HepG2 (cell line): ENCODE data around the gene RIMBP2. TPM values are rescaled to one million over a fixed set of nuclear protein-coding genes. Genes with fewer than 3 reads are reported as not detected.

Experiments used
- ATAC-seq: fragments of 200-7000 bp; cut with Tn5 transposase; 3 replicates; pipeline ENCODE4 v1.9.1; 2020; ENCODE audit warnings: mild to moderate bottlenecking, moderate library complexity
- BruUV-seq: library from RNA; stranded (reverse); fragments of 400-500 nt; replicated peaks from 2 replicates; lab custom pipeline; 2021; lab: Mats Ljungman, UMichigan
- CTCF ChIA-PET: fragments of 300-600 bp; formaldehyde crosslinking; extraction: SDS; loops from one replicate; lab custom pipeline; 2021; ENCODE audit warnings: low total read pairs, inconsistent platforms, low intra/inter-chr PET ratio; lab: Yijun Ruan, JAX
- POLR2A ChIA-PET: fragments of 350-600 bp; sonication (Branson Sonifier 250); formaldehyde crosslinking; loops from one replicate; lab custom pipeline; 2020; ENCODE audit warnings: antibody characterized with exemption, inconsistent platforms; lab: Yijun Ruan, JAX
- DNase-seq: peaks from one replicate; pipeline ENCODE4 v3.0.0-alpha.2; 2015; ENCODE audit warnings: low spot score
- FAIRE-seq: peaks from 3 replicates; lab custom pipeline; 2011; peaks lifted over from hg19 to GRCh38; lab: Jason Lieb, UNC
- H2AFZ ChIP-seq: one replicate; pipeline ENCODE4 v1.6.1; 2011; ENCODE audit warnings: low read length, inconsistent platforms
- H3K27ac ChIP-seq: fragments of 300-600 bp; 3 replicates; pipeline ENCODE4 v1.8.0; 2011; ENCODE audit warnings: mixed run types, mild to moderate bottlenecking, mixed read lengths, low read length, inconsistent platforms; ENCODE audit not compliant: insufficient read depth; ENCODE audit errors: extremely low read length
- H3K27me3 ChIP-seq, 2 experiments: fragments of 200-600 bp in 1 of 2; 2 replicates in 1 of 2; 3 replicates in 1 of 2; pipeline versions ENCODE4 v1.6.0 to v1.8.0; 2011; ENCODE audit warnings: low read length in 2 of 2, mild to moderate bottlenecking in 2 of 2, moderate library complexity in 2 of 2, inconsistent platforms in 1 of 2; ENCODE audit not compliant: insufficient read depth in 2 of 2, control insufficient read depth in 1 of 2
- H3K36me3 ChIP-seq, 2 experiments: fragments of 200-600 bp in 1 of 2; replicated peaks in 1 of 2; 2 replicates in 1 of 2; 3 replicates in 1 of 2; pipeline versions ENCODE4 v1.5.1 to v1.8.0; 2011; ENCODE audit warnings: low read length in 2 of 2, inconsistent platforms in 1 of 2; ENCODE audit not compliant: insufficient read depth in 2 of 2, control insufficient read depth in 1 of 2
- H3K4me1 ChIP-seq: 2 replicates; pipeline ENCODE4 v1.5.1; 2012; ENCODE audit warnings: low read length, inconsistent platforms; ENCODE audit not compliant: insufficient read depth
- H3K4me2 ChIP-seq: 2 replicates; pipeline ENCODE4 v1.6.0; 2011; ENCODE audit warnings: low read depth, low read length, inconsistent platforms
- H3K4me3 ChIP-seq, 3 experiments: fragments of 200-600 bp in 1 of 3; sonication (generic), shearing (Covaris generic) in 1 of 3; replicated peaks in 1 of 3; 2 replicates each; pipeline ENCODE4 v1.5.1; 2011 to 2016; ENCODE audit warnings: low read length in 3 of 3, inconsistent platforms in 2 of 3, low read depth in 2 of 3, mild to moderate bottlenecking in 2 of 3, control low read depth in 1 of 3, mixed read lengths in 1 of 3; ENCODE audit not compliant: insufficient read depth in 1 of 3
- H3K79me2 ChIP-seq: one replicate; pipeline ENCODE4 v1.6.1; 2011; ENCODE audit warnings: low read length, inconsistent platforms; ENCODE audit not compliant: insufficient read depth
- H3K9ac ChIP-seq: 2 replicates; pipeline ENCODE4 v1.6.0; 2011; ENCODE audit warnings: mild to moderate bottlenecking, low read depth, low read length, inconsistent platforms; ENCODE audit not compliant: insufficient read depth
- H3K9me3 ChIP-seq: 2 replicates; pipeline ENCODE4 v1.5.1; 2012; ENCODE audit warnings: mild to moderate bottlenecking, low read length
- H4K20me1 ChIP-seq: 2 replicates; pipeline ENCODE4 v1.6.0; 2011; ENCODE audit warnings: inconsistent platforms, mild to moderate bottlenecking, low read length, moderate library complexity; ENCODE audit not compliant: insufficient read depth
- DR1 ChIP-seq: sonication (generic); formaldehyde crosslinking; IDR thresholded peaks from 2 replicates; pipeline ENCODE4 v1.8.0; 2021; ENCODE audit warnings: mild to moderate bottlenecking, missing genetic modification reagents, inconsistent platforms
- FOXM1 ChIP-seq: sonication (generic); formaldehyde crosslinking; IDR thresholded peaks from 2 replicates; pipeline ENCODE4 v1.5.0; 2020; ENCODE audit warnings: missing genetic modification reagents
- FOXP1 ChIP-seq, 2 experiments: fragments of 450-650 bp in 1 of 2; IDR thresholded peaks; 2 replicates each; pipeline ENCODE4 v1.6.1; 2017 to 2018; ENCODE audit warnings: antibody characterized with exemption in 1 of 2
- HOXA5 ChIP-seq: sonication (generic); formaldehyde crosslinking; IDR thresholded peaks from 2 replicates; pipeline ENCODE4 v1.4.0; 2020; ENCODE audit warnings: missing genetic modification reagents
- JDP2 ChIP-seq: sonication (generic); formaldehyde crosslinking; IDR thresholded peaks from 2 replicates; pipeline ENCODE4 v1.8.1; 2022; ENCODE audit warnings: missing genetic modification reagents, borderline replicate concordance
- KLF15 ChIP-seq: sonication (generic); formaldehyde crosslinking; IDR thresholded peaks from 2 replicates; pipeline ENCODE4 v1.8.1; 2023; ENCODE audit warnings: borderline replicate concordance, mild to moderate bottlenecking, inconsistent platforms, missing genetic modification reagents, mixed read lengths
- LCORL ChIP-seq, 2 experiments: fragments of 450-650 bp in 1 of 2; sonication (generic) in 1 of 2; formaldehyde crosslinking in 1 of 2; IDR thresholded peaks; 2 replicates each; pipeline versions ENCODE4 v1.5.0 to v1.6.1; 2017 to 2020; ENCODE audit warnings: antibody characterized with exemption in 1 of 2, missing genetic modification reagents in 1 of 2
- MXI1 ChIP-seq: IDR thresholded peaks from 3 replicates; pipeline ENCODE4 v1.6.1; 2012; ENCODE audit warnings: low read depth, low read length, inconsistent platforms, borderline replicate concordance
- NFYB ChIP-seq: sonication (generic); formaldehyde crosslinking; IDR thresholded peaks from 2 replicates; pipeline ENCODE4 v1.4.0; 2020; ENCODE audit warnings: missing genetic modification reagents
- NFYC ChIP-seq: IDR thresholded peaks from 2 replicates; pipeline ENCODE4 v1.6.1; 2016; ENCODE audit warnings: missing genetic modification reagents, missing compliant biosample characterization
- NR3C1 ChIP-seq: sonication (generic); formaldehyde crosslinking; IDR thresholded peaks from 2 replicates; pipeline ENCODE4 v1.4.0; 2020; ENCODE audit warnings: missing genetic modification reagents
- PAWR ChIP-seq: sonication (generic); formaldehyde crosslinking; IDR thresholded peaks from 2 replicates; pipeline ENCODE4 v1.4.0; 2020; ENCODE audit warnings: missing genetic modification reagents, mild to moderate bottlenecking, borderline replicate concordance
- PLRG1 ChIP-seq: fragments of 450-650 bp; conservative IDR thresholded peaks from 2 replicates; pipeline ENCODE4 v1.6.1; 2016
- SRSF1 ChIP-seq: fragments of 200-400 bp; formaldehyde crosslinking; optimal IDR thresholded peaks from 2 replicates; pipeline ENCODE3; 2017; ENCODE audit warnings: mild to moderate bottlenecking, low read depth, low read length, moderate library complexity
- SSRP1 ChIP-seq: IDR thresholded peaks from 2 replicates; pipeline ENCODE4 v1.6.1; 2016; ENCODE audit warnings: control low read depth
- TEAD3 ChIP-seq: optimal IDR thresholded peaks from 2 replicates; pipeline ENCODE3; 2016; ENCODE audit warnings: borderline replicate concordance
- ZBTB20 ChIP-seq: sonication (generic); formaldehyde crosslinking; IDR thresholded peaks from 2 replicates; pipeline ENCODE4 v1.8.1; 2023; ENCODE audit warnings: missing genetic modification reagents, low read depth, mild to moderate bottlenecking, borderline replicate concordance
- ZFP1 ChIP-seq: IDR thresholded peaks from 2 replicates; pipeline ENCODE4 v1.6.1; 2016
- ZNF749 ChIP-seq: sonication (generic); formaldehyde crosslinking; IDR thresholded peaks from 2 replicates; pipeline ENCODE4 v1.8.0; 2022; ENCODE audit warnings: mild to moderate bottlenecking, missing genetic modification reagents, moderate library complexity, borderline replicate concordance
- WGBS: methylation state at CpG from one replicate; pipeline ENCODE4 v1.1.6; 2017; ENCODE audit warnings: low lambda C conversion rate; 5-methylcytosine and 5-hydroxymethylcytosine counted together
- in situ Hi-C: cut with HindIII; loops from 2 replicates; pipeline ENCODE4 v1.10.0; 2017; ENCODE audit warnings: low pct_unique_long_range_greater_than_20kb; ENCODE audit not compliant: extremely low pct_ligation_motif_present
- intact Hi-C: fragments of 100-400 bp; cut with micrococcal nuclease; formaldehyde crosslinking; loops from one replicate; pipeline ENCODE4 v1.10.0; 2022; ENCODE audit not compliant: unreplicated experiment
- polyA plus RNA-seq, 8 experiments: library from polyadenylated mRNA; depleted of rRNA in 3 of 8; stranded (reverse) in 7 of 8; unstranded in 1 of 8; fragments of >200 nt; fragmentation: Illumina TruSeq in 4 of 8; extraction: Trizol in 4 of 8; gene quantifications; 2 replicates each; pipeline versions ENCODE4 v1.2.1 to v1.2.3, GENCODE V29; 2011 to 2016; ENCODE audit warnings: low read depth in 4 of 8, missing spikeins in 1 of 8, mixed read lengths in 1 of 8; ENCODE audit not compliant: insufficient read depth in 1 of 8
- total RNA-seq, 5 experiments: library from RNA; depleted of rRNA; stranded (reverse); fragments of >200 nt; fragmentation: Illumina TruSeq; extraction: Trizol; gene quantifications; 2 replicates each; pipeline ENCODE4 v1.2.3, GENCODE V29; 2016; ENCODE audit warnings: low read depth in 1 of 5
- TF ChIP-seq, protein P1 (sequence below): sonication (generic); formaldehyde crosslinking; IDR thresholded peaks from 2 replicates; pipeline ENCODE4 v1.5.0; 2020; ENCODE audit warnings: mild to moderate bottlenecking, missing genetic modification reagents

The RIMBP2 gene
- total and polyA plus RNA-seq, 2 of the 13 experiments (the other 11 are each of a cell fraction or from before 2014, with no cell fraction given), result 0.03 TPM; not detected in 1

DNA sequence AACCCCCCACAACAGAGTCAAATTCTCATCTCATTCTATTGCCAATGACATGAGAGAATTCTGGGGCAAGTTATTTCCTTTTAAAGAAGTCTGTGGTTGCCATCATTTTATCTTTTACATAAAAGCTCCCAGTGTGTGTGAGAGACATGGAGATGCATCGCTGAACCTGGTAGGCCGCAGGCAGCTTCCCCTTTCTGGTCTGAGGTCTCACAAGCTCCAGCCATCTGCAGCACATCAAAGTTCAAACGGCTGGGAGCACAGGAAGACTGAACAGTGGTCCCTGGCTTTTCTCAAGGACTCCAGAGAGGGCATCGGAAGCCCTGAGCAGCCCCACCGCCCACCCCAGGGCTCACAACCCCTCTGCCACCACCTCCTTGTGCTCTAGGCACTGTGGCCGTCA lies 141.7 kb downstream of the RIMBP2 start:
- Histone ChIP-seq H3K27ac (no peak overlapping the region), H2AFZ (no peak overlapping the region), H4K20me1 (no peaks in the 10 kb centered on the region), H3K9ac (no peak overlapping the region), H3K4me3 (no peak overlapping the region), H3K36me3 (no peaks in the 10 kb centered on the region), H3K79me2 (no peaks in the 10 kb centered on the region), H3K4me1 (no peaks in the 10 kb centered on the region), H3K9me3 (no peaks in the 10 kb centered on the region), H3K4me2 (no peak overlapping the region), H3K27me3 (peaks cover 5 to 34% of the 10 kb centered on the region in 2 experiments; a peak in 3 of 5 replicates)
- CTCF ChIA-PET, result no interaction called here
- ATAC-seq (no peak), DNase-seq (no peak), FAIRE-seq (no peak)
- POLR2A ChIA-PET, result no interaction called here
- intact Hi-C loops (no loop called here), in situ Hi-C loops (no loop called here)
- 0% methylated on average over 4 of the region's 6 CpGs for WGBS
- no TSS peak for BruUV-seq
- TF ChIP-seq SRSF1, result no peak
- TF ChIP-seq PLRG1, result no peak
- no peak for TF ChIP-seq FOXP1 (IDR thresholded peaks at IDR 0.05)
- no peak for TF ChIP-seq FOXP1 (CRISPR knock-in tag; IDR thresholded peaks at IDR 0.05)
- no peak for TF ChIP-seq ZBTB20 (CRISPR knock-in tag)
- no peak for TF ChIP-seq KLF15 (CRISPR knock-in tag)
- no peak for TF ChIP-seq SSRP1 (CRISPR knock-in tag)
- no peak for TF ChIP-seq ZFP1 (CRISPR knock-in tag)
- TF ChIP-seq NFYB (CRISPR knock-in tag), result no peak
- TF ChIP-seq MXI1, result no peak
- TF ChIP-seq LCORL (IDR thresholded peaks at IDR 0.05), result no peak
- no peak for TF ChIP-seq LCORL (CRISPR knock-in tag; IDR thresholded peaks at IDR 0.05)
- TF ChIP-seq ZNF749, result no peak
- no peak for TF ChIP-seq NFYC
- TF ChIP-seq, protein P1, sequence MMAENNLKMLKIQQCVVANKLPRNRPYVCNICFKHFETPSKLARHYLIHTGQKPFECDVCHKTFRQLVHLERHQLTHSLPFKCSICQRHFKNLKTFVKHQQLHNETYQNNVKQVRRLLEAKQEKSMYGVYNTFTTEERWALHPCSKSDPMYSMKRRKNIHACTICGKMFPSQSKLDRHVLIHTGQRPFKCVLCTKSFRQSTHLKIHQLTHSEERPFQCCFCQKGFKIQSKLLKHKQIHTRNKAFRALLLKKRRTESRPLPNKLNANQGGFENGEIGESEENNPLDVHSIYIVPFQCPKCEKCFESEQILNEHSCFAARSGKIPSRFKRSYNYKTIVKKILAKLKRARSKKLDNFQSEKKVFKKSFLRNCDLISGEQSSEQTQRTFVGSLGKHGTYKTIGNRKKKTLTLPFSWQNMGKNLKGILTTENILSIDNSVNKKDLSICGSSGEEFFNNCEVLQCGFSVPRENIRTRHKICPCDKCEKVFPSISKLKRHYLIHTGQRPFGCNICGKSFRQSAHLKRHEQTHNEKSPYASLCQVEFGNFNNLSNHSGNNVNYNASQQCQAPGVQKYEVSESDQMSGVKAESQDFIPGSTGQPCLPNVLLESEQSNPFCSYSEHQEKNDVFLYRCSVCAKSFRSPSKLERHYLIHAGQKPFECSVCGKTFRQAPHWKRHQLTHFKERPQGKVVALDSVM (CRISPR knock-in tag), result no peak
- no peak for TF ChIP-seq DR1
- TF ChIP-seq PAWR, result no peak
- TF ChIP-seq FOXM1 (CRISPR knock-in tag), result no peak
- TF ChIP-seq JDP2 (CRISPR knock-in tag), result no peak
- TF ChIP-seq HOXA5 (CRISPR knock-in tag), result no peak
- TF ChIP-seq NR3C1 (CRISPR knock-in tag), result no peak
- TF ChIP-seq TEAD3 (CRISPR knock-in tag), result no peak
